Activated T-cell treated with anti-CD3 and anti-CD28 coated beads, Interleukin-2, amount 50 U/mL, for 72 hours (primary cell): ENCODE data around the gene ACTN4. TPM values are rescaled to one million over a fixed set of nuclear protein-coding genes. Genes with fewer than 3 reads are reported as not detected.
"Not testable (repeated sequence)": the region's sequence is repeated elsewhere in the genome, so short reads cannot be mapped to it uniquely, and the experiment has no call there.

ENCODE experiments used
- ATAC-seq, 2 donors: fragments of 150-1000 bp; cut with Tn5 transposase; replicated peaks in 1 of 2; 2 replicates each; pipeline ENCODE4 v1.10.0; 2021; ENCODE audit warnings: moderate library complexity in 2 of 2, mild to moderate bottlenecking in 1 of 2
- DNase-seq, 2 donors: peaks; one replicate each; pipeline ENCODE4 v3.0.0; 2021 to 2022; ENCODE audit warnings: mixed read lengths in 1 of 2
- H3K27ac Mint-ChIP-seq: one replicate; pipeline ENCODE4 v1.8.0; 2022; ENCODE audit warnings: mild to moderate bottlenecking, moderate library complexity, mixed read lengths
- H3K27me3 Mint-ChIP-seq: one replicate; pipeline ENCODE4 v1.8.0; 2022; ENCODE audit warnings: low read depth, mixed read lengths
- H3K36me3 Mint-ChIP-seq, 2 donors: one replicate each; pipeline ENCODE4 v1.8.0; 2022; ENCODE audit warnings: mixed read lengths in 2 of 2, mild to moderate bottlenecking in 1 of 2; ENCODE audit not compliant: insufficient read depth in 2 of 2
- H3K4me1 Mint-ChIP-seq: one replicate; pipeline ENCODE4 v1.8.0; 2022; ENCODE audit warnings: low read depth, mixed read lengths
- H3K4me3 Mint-ChIP-seq, 2 donors: one replicate each; pipeline ENCODE4 v1.8.0; 2022; ENCODE audit warnings: mild to moderate bottlenecking in 2 of 2, mixed read lengths in 2 of 2, moderate library complexity in 2 of 2
- H3K9me3 Mint-ChIP-seq, 2 donors: one replicate each; pipeline ENCODE4 v1.8.0; 2022; ENCODE audit warnings: mixed read lengths in 2 of 2
- total RNA-seq, 2 donors: library from RNA; stranded (reverse); gene quantifications; one replicate each; pipeline ENCODE4 v1.2.3, GENCODE V29; 2022

Gene ACTN4
- total RNA-seq, 2 donors from 2014 or later: 200 to 227 TPM

- not testable (repeated sequence) for ATAC-seq, DNase-seq, H3K4me3 Mint-ChIP-seq, H3K27ac Mint-ChIP-seq, H3K9me3 Mint-ChIP-seq, H3K27me3 Mint-ChIP-seq, H3K36me3 Mint-ChIP-seq
- H3K4me1 Mint-ChIP-seq: peaks cover 11% of the 10 kb centered on the region
Measured at GRCh38 chr19:38771569-38771968, 124.1 kb downstream of the ACTN4 start.

- H3K9me3 Mint-ChIP-seq: no peaks in the 10 kb centered on the region
- no peak within 1 kb of the TSS for H3K4me3 Mint-ChIP-seq
- H3K36me3 Mint-ChIP-seq: no peaks in the 10 kb centered on the region
- DNase-seq (no peak), ATAC-seq (no peak)
- no peak within 1 kb of the TSS for H3K27ac Mint-ChIP-seq
- peaks cover 11% of the 10 kb centered on the region for H3K4me1 Mint-ChIP-seq
- no peaks in the 10 kb centered on the region for H3K27me3 Mint-ChIP-seq
Measured at GRCh38 chr19:38773469-38774177, 126.2 kb downstream of the ACTN4 start, which contains the start of gene LGALS7. LGALS7 (minus strand) TSS chr19:38773517; CDS start chr19:38773492, 25 bp downstream.

GRCh38 chr19:38774181-38774950 is 126.9 kb downstream of the ACTN4 start:
- ATAC-seq: no peak
- peaks cover 3% of the 10 kb centered on the region for H3K4me1 Mint-ChIP-seq
- DNase-seq: no peak
- H3K4me3 Mint-ChIP-seq: no peak overlapping the region
- no peaks in the 10 kb centered on the region for H3K9me3 Mint-ChIP-seq
- H3K27ac Mint-ChIP-seq: no peak overlapping the region
- H3K27me3 Mint-ChIP-seq: no peaks in the 10 kb centered on the region
- H3K36me3 Mint-ChIP-seq: no peaks in the 10 kb centered on the region

- DNase-seq: no peak
- Mint-ChIP-seq H3K36me3 (no peaks in the 10 kb centered on the region), H3K4me1 (no peaks in the 10 kb centered on the region), H3K27me3 (no peaks in the 10 kb centered on the region), H3K9me3 (no peaks in the 10 kb centered on the region), H3K4me3 (no peak overlapping the region), H3K27ac (no peak overlapping the region)
- ATAC-seq: no peak
Measured at GRCh38 chr19:38778733-38779132, 131.3 kb downstream of the ACTN4 start.

GRCh38 chr19:38780443-38780842 is 133.0 kb downstream of the ACTN4 start:
- no peak for ATAC-seq
- DNase-seq: no peak

GRCh38 chr19:38781058-38781457 is 133.6 kb downstream of the ACTN4 start:
- H3K4me3 Mint-ChIP-seq: no peak overlapping the region
- no peak overlapping the region for H3K27ac Mint-ChIP-seq
- H3K9me3 Mint-ChIP-seq: no peaks in the 10 kb centered on the region
- no peaks in the 10 kb centered on the region for H3K27me3 Mint-ChIP-seq
- no peaks in the 10 kb centered on the region for H3K4me1 Mint-ChIP-seq
- no peaks in the 10 kb centered on the region for H3K36me3 Mint-ChIP-seq
- ATAC-seq (no peak), DNase-seq (no peak)

More at GRCh38 chr19:38780443-38780842, 133.0 kb downstream of the ACTN4 start:
- no peaks in the 10 kb centered on the region for H3K27me3 Mint-ChIP-seq
- H3K4me3 Mint-ChIP-seq: no peak overlapping the region
- H3K9me3 Mint-ChIP-seq: no peaks in the 10 kb centered on the region
- H3K27ac Mint-ChIP-seq: no peak overlapping the region
- no peaks in the 10 kb centered on the region for H3K4me1 Mint-ChIP-seq
- H3K36me3 Mint-ChIP-seq: no peaks in the 10 kb centered on the region

Other genes with a start within 250 kb of the ACTN4 start
- gene FAM98C, start 244.6 kb upstream of the ACTN4 start, total RNA-seq: 10 to 100 TPM; 41.0 to 45.1 TPM
- 10 to 100 TPM; 10.1 to 11.3 TPM for gene RASGRP4, start 221.4 kb upstream of the ACTN4 start, total RNA-seq
- 1 to 10 TPM; 3.3 to 5.3 TPM for gene RYR1, start 214.0 kb upstream of the ACTN4 start, total RNA-seq
- 100 to 1,000 TPM; 261 to 262 TPM for gene MAP4K1, start 29.7 kb upstream of the ACTN4 start, total RNA-seq
- gene EIF3K, start 28.5 kb upstream of the ACTN4 start, total RNA-seq: 100 to 1,000 TPM; 219 to 237 TPM
- gene CAPN12, start 96.8 kb downstream of the ACTN4 start, total RNA-seq: 10 to 100 TPM in 1 of 2 donors, 1 to 10 TPM in 1; 8.3 to 15.2 TPM
- gene LGALS7, start 125.9 kb downstream of the ACTN4 start, total RNA-seq: not detected
- gene LGALS7B, start 141.6 kb downstream of the ACTN4 start, total RNA-seq: not detected
- gene LGALS4, start 165.3 kb downstream of the ACTN4 start, total RNA-seq: 1 to 10 TPM; 2.3 to 4.1 TPM
- gene ECH1, start 184.1 kb downstream of the ACTN4 start, total RNA-seq: 100 to 1,000 TPM; 183 to 210 TPM
- gene HNRNPL, start 202.3 kb downstream of the ACTN4 start, total RNA-seq: 100 to 1,000 TPM; 427 to 457 TPM
- gene RINL, start 230.6 kb downstream of the ACTN4 start, total RNA-seq: 100 to 1,000 TPM; 122 to 151 TPM